ENCODE data around the gene MAGEH1. TPM values are rescaled to one million over a fixed set of nuclear protein-coding genes. Genes with fewer than 3 reads are reported as not detected.

MAGEH1 gene
- total RNA-seq, 2 experiments from 2014 or later, result 10.4 to 19.7 TPM

DNA sequence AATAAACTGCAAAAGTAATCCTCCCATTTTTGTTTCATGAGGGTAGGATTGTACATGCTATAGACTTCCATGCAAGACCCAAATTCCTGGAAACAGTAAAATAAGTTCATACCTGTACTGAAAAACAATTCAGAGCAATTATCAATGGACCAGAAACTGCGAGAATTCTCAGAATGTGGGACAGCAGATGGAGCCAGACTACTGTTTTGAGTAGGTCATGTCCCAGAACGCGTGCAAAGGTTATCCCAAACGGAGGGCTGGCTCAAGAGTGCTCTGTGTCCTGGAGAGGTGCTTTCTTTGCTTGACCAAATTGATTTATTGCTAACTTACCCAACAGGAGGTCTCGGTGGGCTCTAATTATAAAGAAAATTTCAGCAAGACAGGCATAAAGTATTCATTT is 1.7 kb upstream of the MAGEH1 start:
- no peaks in the 10 kb centered on the region for H3K9me2 ChIP-seq (ENCODE audit: insufficient read depth, low read length)

GRCh38 chrX:55451141-55451540 is 786 bp upstream of the MAGEH1 start:
- no peaks in the 10 kb centered on the region for H3K9me3 ChIP-seq (ENCODE audit: low read length)
- H3K4me1 ChIP-seq (ENCODE audit: insufficient read depth, low read length, poor library complexity, severe bottlenecking), result no peaks in the 10 kb centered on the region
- H2AFZ ChIP-seq (ENCODE audit: low read length), result peak overlapping the region; percentile 95
- CTCF ChIA-PET (ENCODE audit: unreplicated experiment), result interaction anchor here (1.3 kb wide), 1 partner anchor 38 kb away, joined by 6 read pairs; no protein-coding TSS in a partner anchor
- no peak for TF ChIP-seq EZH2phosphoT487 (IDR thresholded peaks at IDR 0.05; ENCODE audit: borderline replicate concordance, low read depth, low read length)
- no peak for TF ChIP-seq CTCF (conservative IDR thresholded peaks at IDR 0.05; ENCODE audit: low read length)
- H4K20me1 ChIP-seq (ENCODE audit: insufficient read depth, low read length), result no peaks in the 10 kb centered on the region
- no peaks in the 10 kb centered on the region for H3K36me3 ChIP-seq (ENCODE audit: insufficient read depth, low read length)
- peak overlapping the region; percentile 93 for H3K4me2 ChIP-seq (ENCODE audit: low read length)
- intact Hi-C loops (cut with micrococcal nuclease; ENCODE audit: unreplicated experiment), result no loop called here
- H3K9me2 ChIP-seq (ENCODE audit: insufficient read depth, low read length), result no peaks in the 10 kb centered on the region
- H3K27ac ChIP-seq (ENCODE audit: low read depth, low read length, poor library complexity, severe bottlenecking), result no peak overlapping the region
- no peak for DNase-seq (ENCODE audit: low spot score)
- peak overlapping the region; percentile 82 for H3K4me3 ChIP-seq (ENCODE audit: low read depth, low read length, poor library complexity, severe bottlenecking)
- H3K79me2 ChIP-seq (ENCODE audit: insufficient read depth, low read depth, low read length), result peaks cover 4% of the 10 kb centered on the region; the same call in 1 of the 2 replicates
- no TSS peak for BruUV-seq (replicated peaks)
- POLR2A ChIA-PET, result interaction anchor here (0.6 to 1.7 kb wide), 5 partner anchors 38 to 1279 kb away, joined by 3 to 19 read pairs (median 3); partner anchors contain the start of genes NBDY, RRAGB and USP51

More for the DNA sequence above, 1.7 kb upstream of the MAGEH1 start:
- intact Hi-C loops (cut with micrococcal nuclease; ENCODE audit: unreplicated experiment), result no loop called here
- CTCF ChIA-PET (ENCODE audit: unreplicated experiment), result no interaction called here
- Histone ChIP-seq H2AFZ (ENCODE audit: low read length) (no peak overlapping the region), H3K79me2 (ENCODE audit: insufficient read depth, low read depth, low read length) (peaks cover 4% of the 10 kb centered on the region; the same call in 1 of the 2 replicates), H4K20me1 (ENCODE audit: insufficient read depth, low read length) (no peaks in the 10 kb centered on the region), H3K27ac (ENCODE audit: low read depth, low read length, poor library complexity, severe bottlenecking) (no peak overlapping the region), H3K4me3 (ENCODE audit: low read depth, low read length, poor library complexity, severe bottlenecking) (no peak overlapping the region), H3K36me3 (ENCODE audit: insufficient read depth, low read length) (no peaks in the 10 kb centered on the region), H3K4me1 (ENCODE audit: insufficient read depth, low read length, poor library complexity, severe bottlenecking) (no peaks in the 10 kb centered on the region), H3K4me2 (ENCODE audit: low read length) (no peak overlapping the region), H3K9me3 (ENCODE audit: low read length) (no peaks in the 10 kb centered on the region)
- POLR2A ChIA-PET, result no interaction called here
- no peak for DNase-seq (ENCODE audit: low spot score)
- TF ChIP-seq CTCF (conservative IDR thresholded peaks at IDR 0.05; ENCODE audit: low read length), result 0 out of 2 replicates have a peak, but pooled peaks have one; percentile 20
- TF ChIP-seq EZH2phosphoT487 (IDR thresholded peaks at IDR 0.05; ENCODE audit: borderline replicate concordance, low read depth, low read length), result no peak
- no TSS peak for BruUV-seq (replicated peaks)

DNA sequence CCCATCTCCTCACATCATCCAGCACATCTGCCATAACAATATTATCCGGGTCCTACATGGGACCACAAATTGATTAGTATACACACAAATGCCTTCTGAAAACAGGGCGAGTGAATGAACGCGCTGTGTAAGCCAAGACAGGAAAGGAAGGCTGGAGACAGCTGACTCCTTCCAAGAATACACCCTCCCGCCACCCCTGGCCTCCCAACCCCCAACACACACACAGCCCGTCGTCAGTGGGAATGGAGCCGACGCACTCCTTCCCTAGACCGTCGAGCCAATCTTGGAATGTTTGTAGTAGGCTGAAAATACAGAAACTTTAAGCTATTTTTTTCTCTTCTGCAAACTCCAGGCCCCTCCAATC is 319 bp upstream of the MAGEH1 start:
- Histone ChIP-seq H2AFZ (ENCODE audit: low read length) (peak overlapping the region; percentile 95), H3K36me3 (ENCODE audit: insufficient read depth, low read length) (no peaks in the 10 kb centered on the region), H3K4me2 (ENCODE audit: low read length) (peak overlapping the region; percentile 93), H3K27ac (ENCODE audit: low read depth, low read length, poor library complexity, severe bottlenecking) (no peak overlapping the region), H3K4me3 (ENCODE audit: low read depth, low read length, poor library complexity, severe bottlenecking) (peak overlapping the region; percentile 82), H3K79me2 (ENCODE audit: insufficient read depth, low read depth, low read length) (peaks cover 4% of the 10 kb centered on the region; the same call in 1 of the 2 replicates), H3K4me1 (ENCODE audit: insufficient read depth, low read length, poor library complexity, severe bottlenecking) (no peaks in the 10 kb centered on the region), H3K9me3 (ENCODE audit: low read length) (no peaks in the 10 kb centered on the region), H4K20me1 (ENCODE audit: insufficient read depth, low read length) (no peaks in the 10 kb centered on the region), H3K9me2 (ENCODE audit: insufficient read depth, low read length) (no peaks in the 10 kb centered on the region)
- no peak for TF ChIP-seq EZH2phosphoT487 (IDR thresholded peaks at IDR 0.05; ENCODE audit: borderline replicate concordance, low read depth, low read length)
- TF ChIP-seq CTCF (conservative IDR thresholded peaks at IDR 0.05; ENCODE audit: low read length), result no peak
- ChIA-PET CTCF (ENCODE audit: unreplicated experiment) (interaction anchor here (1.3 kb wide), 1 partner anchor 37 kb away, joined by 6 read pairs; no protein-coding TSS in a partner anchor), POLR2A (interaction anchor here (0.6 to 1.7 kb wide), 6 partner anchors 37 to 1278 kb away, joined by 3 to 19 read pairs (median 3); partner anchors contain the start of genes NBDY, RRAGB and USP51)
- peak; percentile 1 for DNase-seq (ENCODE audit: low spot score)
- BruUV-seq (replicated peaks), result no TSS peak
- intact Hi-C loops (cut with micrococcal nuclease; ENCODE audit: unreplicated experiment), result no loop called here

All from OCI-LY7 (cell line).